ENCODE results near the gene GRM8. TPM values are rescaled to one million over a fixed set of nuclear protein-coding genes. Genes with fewer than 3 reads are reported as not detected.

Gene GRM8
- total RNA-seq, 1 experiment from 2014 or later, result 0.80 TPM

DNA sequence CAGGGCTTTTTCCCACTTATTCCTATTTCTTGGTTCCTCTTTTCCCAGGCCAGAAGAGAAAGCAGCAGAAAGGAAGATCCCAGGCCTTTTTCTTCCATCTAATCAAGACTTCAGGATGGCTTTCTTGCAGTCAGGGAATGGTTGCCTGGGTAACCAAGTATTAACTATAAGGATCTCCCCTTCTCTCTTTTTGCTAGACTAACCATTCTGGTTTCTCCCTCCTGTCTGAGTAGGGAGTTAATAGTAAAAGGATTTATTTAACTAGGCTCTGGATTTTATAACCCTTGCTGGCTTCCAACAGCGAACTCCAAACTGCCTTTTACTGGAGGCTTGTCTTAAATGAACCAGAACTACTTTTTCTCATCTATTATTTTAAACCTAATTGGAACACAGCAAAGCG is 90.4 kb downstream of the GRM8 start:
- H3K4me1 ChIP-seq (ENCODE audit: insufficient read depth, low read length, poor library complexity, severe bottlenecking), result no peaks in the 10 kb centered on the region
- no peak overlapping the region for H3K27ac ChIP-seq (ENCODE audit: low read depth, low read length, poor library complexity, severe bottlenecking)
- no TSS peak for BruUV-seq (replicated peaks)
- no peaks in the 10 kb centered on the region for H3K36me3 ChIP-seq (ENCODE audit: insufficient read depth, low read length, poor library complexity, severe bottlenecking)
- no peak for TF ChIP-seq EZH2 (IDR thresholded peaks at IDR 0.05; ENCODE audit: borderline replicate concordance, low read depth, low read length, poor library complexity, severe bottlenecking)
- TF ChIP-seq, protein P1, sequence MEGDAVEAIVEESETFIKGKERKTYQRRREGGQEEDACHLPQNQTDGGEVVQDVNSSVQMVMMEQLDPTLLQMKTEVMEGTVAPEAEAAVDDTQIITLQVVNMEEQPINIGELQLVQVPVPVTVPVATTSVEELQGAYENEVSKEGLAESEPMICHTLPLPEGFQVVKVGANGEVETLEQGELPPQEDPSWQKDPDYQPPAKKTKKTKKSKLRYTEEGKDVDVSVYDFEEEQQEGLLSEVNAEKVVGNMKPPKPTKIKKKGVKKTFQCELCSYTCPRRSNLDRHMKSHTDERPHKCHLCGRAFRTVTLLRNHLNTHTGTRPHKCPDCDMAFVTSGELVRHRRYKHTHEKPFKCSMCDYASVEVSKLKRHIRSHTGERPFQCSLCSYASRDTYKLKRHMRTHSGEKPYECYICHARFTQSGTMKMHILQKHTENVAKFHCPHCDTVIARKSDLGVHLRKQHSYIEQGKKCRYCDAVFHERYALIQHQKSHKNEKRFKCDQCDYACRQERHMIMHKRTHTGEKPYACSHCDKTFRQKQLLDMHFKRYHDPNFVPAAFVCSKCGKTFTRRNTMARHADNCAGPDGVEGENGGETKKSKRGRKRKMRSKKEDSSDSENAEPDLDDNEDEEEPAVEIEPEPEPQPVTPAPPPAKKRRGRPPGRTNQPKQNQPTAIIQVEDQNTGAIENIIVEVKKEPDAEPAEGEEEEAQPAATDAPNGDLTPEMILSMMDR (conservative IDR thresholded peaks at IDR 0.05; ENCODE audit: low read depth, low read length), result no peak
- DNase-seq (ENCODE audit: low spot score), result no peak
- H3K4me3 ChIP-seq (ENCODE audit: low read depth, low read length, poor library complexity, severe bottlenecking), result no peak overlapping the region
- ChIA-PET POLR2A (ENCODE audit: low non-redundant PET) (no interaction called here), CTCF (no interaction called here)
- intact Hi-C loops (cut with micrococcal nuclease; ENCODE audit: unreplicated experiment), result no loop called here
- no peaks in the 10 kb centered on the region for H3K27me3 ChIP-seq (replicated peaks; ENCODE audit: insufficient read depth, low read depth, low read length, poor library complexity)
- H3K9me3 ChIP-seq (ENCODE audit: low read depth, low read length, poor library complexity, severe bottlenecking), result no peaks in the 10 kb centered on the region

DNA sequence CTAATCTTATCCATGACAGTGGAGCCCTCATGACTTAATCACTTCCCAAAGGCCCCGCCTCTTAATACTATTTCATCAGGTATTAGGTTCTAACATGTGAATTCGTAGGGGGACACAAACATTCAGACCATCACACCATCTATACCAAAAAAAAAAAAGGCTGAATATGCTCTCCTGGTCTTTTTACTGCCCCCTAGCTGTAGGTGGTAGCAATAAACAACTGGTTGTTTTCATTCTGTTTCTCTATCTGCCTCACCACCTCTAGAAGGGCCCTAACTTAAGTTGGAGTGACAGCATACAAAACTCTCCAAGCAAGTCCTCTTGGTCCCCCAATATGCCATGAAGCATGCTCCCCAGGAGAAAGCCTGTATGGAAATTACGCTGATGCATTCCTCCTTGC is 94.1 kb downstream of the GRM8 start:
- peak; percentile 33 for DNase-seq (ENCODE audit: low spot score)
- ChIA-PET CTCF (no interaction called here), POLR2A (ENCODE audit: low non-redundant PET) (no interaction called here)
- intact Hi-C loops (cut with micrococcal nuclease; ENCODE audit: unreplicated experiment), result no loop called here
- Histone ChIP-seq H3K9me3 (ENCODE audit: low read depth, low read length, poor library complexity, severe bottlenecking) (no peaks in the 10 kb centered on the region), H3K4me1 (ENCODE audit: insufficient read depth, low read length, poor library complexity, severe bottlenecking) (no peaks in the 10 kb centered on the region), H3K36me3 (ENCODE audit: insufficient read depth, low read length, poor library complexity, severe bottlenecking) (no peaks in the 10 kb centered on the region), H3K27me3 (replicated peaks; ENCODE audit: insufficient read depth, low read depth, low read length, poor library complexity) (no peaks in the 10 kb centered on the region), H3K4me3 (ENCODE audit: low read depth, low read length, poor library complexity, severe bottlenecking) (no peak overlapping the region), H3K27ac (ENCODE audit: low read depth, low read length, poor library complexity, severe bottlenecking) (no peak overlapping the region)
- TF ChIP-seq, protein P1 (conservative IDR thresholded peaks at IDR 0.05; ENCODE audit: low read depth, low read length), result peak; percentile 69
- TF ChIP-seq EZH2 (IDR thresholded peaks at IDR 0.05; ENCODE audit: borderline replicate concordance, low read depth, low read length, poor library complexity, severe bottlenecking), result no peak
- BruUV-seq (replicated peaks), result no TSS peak

DNA sequence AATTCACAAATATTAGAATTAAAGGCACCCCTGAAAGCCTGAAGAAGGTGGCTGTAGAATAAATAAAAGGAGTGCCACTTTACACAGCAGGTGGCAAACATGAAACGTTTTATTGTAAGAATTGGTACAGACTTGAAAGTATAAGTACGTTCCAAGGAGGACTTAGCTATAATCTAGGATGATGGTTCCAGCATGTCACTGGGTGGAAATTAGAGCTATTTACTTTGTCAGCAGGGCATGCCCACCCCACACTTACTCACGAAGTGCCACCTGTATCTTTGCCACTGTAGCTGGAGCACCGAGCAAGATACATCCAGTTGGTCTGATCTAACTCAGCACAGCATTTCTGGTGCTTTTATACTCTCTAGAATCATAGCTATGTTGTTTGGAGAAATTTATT is 97.8 kb downstream of the GRM8 start:
- ChIA-PET POLR2A (ENCODE audit: low non-redundant PET) (no interaction called here), CTCF (no interaction called here)
- Histone ChIP-seq H3K36me3 (ENCODE audit: insufficient read depth, low read length, poor library complexity, severe bottlenecking) (no peaks in the 10 kb centered on the region), H3K27me3 (replicated peaks; ENCODE audit: insufficient read depth, low read depth, low read length, poor library complexity) (no peaks in the 10 kb centered on the region), H3K4me3 (ENCODE audit: low read depth, low read length, poor library complexity, severe bottlenecking) (no peak overlapping the region), H3K27ac (ENCODE audit: low read depth, low read length, poor library complexity, severe bottlenecking) (no peak overlapping the region), H3K9me3 (ENCODE audit: low read depth, low read length, poor library complexity, severe bottlenecking) (no peaks in the 10 kb centered on the region), H3K4me1 (ENCODE audit: insufficient read depth, low read length, poor library complexity, severe bottlenecking) (no peaks in the 10 kb centered on the region)
- intact Hi-C loops (cut with micrococcal nuclease; ENCODE audit: unreplicated experiment), result no loop called here
- BruUV-seq (replicated peaks), result no TSS peak
- TF ChIP-seq, protein P1 (conservative IDR thresholded peaks at IDR 0.05; ENCODE audit: low read depth, low read length), result no peak
- no peak for TF ChIP-seq EZH2 (IDR thresholded peaks at IDR 0.05; ENCODE audit: borderline replicate concordance, low read depth, low read length, poor library complexity, severe bottlenecking)
- DNase-seq (ENCODE audit: low spot score), result no peak
